H1 (cell line): ENCODE results near the gene SHISAL2B.

ENCODE experiments used
- ATF3 ChIP-seq: IDR thresholded peaks from 2 replicates; pipeline ENCODE4 v1.6.1; 2011; ENCODE audit warnings: low read depth, mild to moderate bottlenecking, low read length; ENCODE audit not compliant: insufficient read depth
- BRCA1 ChIP-seq: IDR thresholded peaks from 2 replicates; pipeline ENCODE4 v1.6.1; 2012; ENCODE audit warnings: low read depth, low read length, improper control_type of control experiment
- CBX8 ChIP-seq: fragments of 300-800, 300-1000 bp; sonication (generic); IDR thresholded peaks from 2 replicates; pipeline ENCODE4 v1.7.1; 2016; ENCODE audit warnings: low read depth, low read length, borderline replicate concordance
- CEBPB ChIP-seq: IDR thresholded peaks from 2 replicates; pipeline ENCODE4 v1.6.1; 2012; ENCODE audit warnings: low read depth, low read length
- CHD2 ChIP-seq: IDR thresholded peaks from 2 replicates; pipeline ENCODE4 v1.6.1; 2012; ENCODE audit warnings: low read length, improper control_type of control experiment
- CTCF ChIP-seq, 3 experiments: IDR thresholded peaks; 1 replicate in 2 of 3; 2 replicates in 1 of 3; pipeline versions ENCODE4 v1.5.1 to v1.6.1; 2011; ENCODE audit warnings: low read length in 3 of 3, mild to moderate bottlenecking in 3 of 3, inconsistent platforms in 2 of 3, low read depth in 1 of 3, moderate library complexity in 1 of 3; ENCODE audit not compliant: insufficient read depth in 1 of 3; ENCODE audit errors: control extremely low read depth in 1 of 3
- MAX ChIP-seq: IDR thresholded peaks from 2 replicates; pipeline ENCODE4 v1.6.1; 2012; ENCODE audit warnings: inconsistent platforms
- PHF8 ChIP-seq: fragments of 200-600 bp; sonication (generic); conservative IDR thresholded peaks from 2 replicates; pipeline ENCODE4 v1.7.1; 2012; ENCODE audit warnings: low read depth, mild to moderate bottlenecking, inconsistent platforms, low read length, moderate library complexity
- RAD21 ChIP-seq, 2 experiments: IDR thresholded peaks in 1 of 2; conservative IDR thresholded peaks in 1 of 2; 2 replicates each; pipeline ENCODE4 v1.6.1; 2011; ENCODE audit warnings: low read depth in 2 of 2, low read length in 2 of 2, improper control_type of control experiment in 1 of 2, inconsistent platforms in 1 of 2, mild to moderate bottlenecking in 1 of 2, moderate library complexity in 1 of 2
- RFX5 ChIP-seq: IDR thresholded peaks from 2 replicates; pipeline ENCODE4 v1.6.1; 2011; ENCODE audit warnings: low read depth, low read length, improper control_type of control experiment, borderline replicate concordance
- TCF12 ChIP-seq: IDR thresholded peaks from 2 replicates; pipeline ENCODE4 v1.6.1; 2011; ENCODE audit warnings: low read depth, mild to moderate bottlenecking, low read length
- YY1 ChIP-seq: IDR thresholded peaks from 2 replicates; pipeline ENCODE4 v1.6.1; 2011; ENCODE audit warnings: low read depth, mild to moderate bottlenecking, low read length

GRCh38 chr5:64758901-64759300 is 68.6 kb downstream of the SHISAL2B start:
- TF ChIP-seq TCF12: no peak
- no peak for TF ChIP-seq CBX8
- no peak for TF ChIP-seq CTCF (IDR thresholded peaks at IDR 0.05; ENCODE audit: control extremely low read depth in 1 of 3, insufficient read depth in 1 of 3, low read depth in 1 of 3, low read length in 3 of 3)
- TF ChIP-seq PHF8: no peak
- no peak for TF ChIP-seq BRCA1
- TF ChIP-seq CEBPB: no peak
- TF ChIP-seq RFX5: no peak
- no peak for TF ChIP-seq ATF3
- no peak for TF ChIP-seq CHD2
- no peak for TF ChIP-seq MAX
- TF ChIP-seq RAD21 (IDR thresholded peaks at IDR 0.05 in 1 of 2, conservative IDR thresholded peaks at IDR 0.05 in 1 of 2; ENCODE audit: low read depth in 2 of 2, low read length in 2 of 2): no peak
- TF ChIP-seq YY1: no peak
